Ishikawa (cell line): ENCODE data around the gene GPR78.

ENCODE experiments used
- CEBPB ChIP-seq: IDR thresholded peaks from 2 replicates; pipeline ENCODE4 v1.6.1; 2012
- CREB1 ChIP-seq: IDR thresholded peaks from 2 replicates; pipeline ENCODE4 v1.6.1; 2012; ENCODE audit warnings: low read depth
- EGR1 ChIP-seq: IDR thresholded peaks from 2 replicates; pipeline ENCODE4 v1.6.1; 2012
- EP300 ChIP-seq: IDR thresholded peaks from 2 replicates; pipeline ENCODE4 v1.6.1; 2012; ENCODE audit warnings: borderline replicate concordance
- FOXM1 ChIP-seq: IDR thresholded peaks from 2 replicates; pipeline ENCODE4 v1.6.1; 2012; ENCODE audit warnings: low read depth, borderline replicate concordance
- NFIC ChIP-seq: IDR thresholded peaks from 2 replicates; pipeline ENCODE4 v1.6.1; 2012
- RAD21 ChIP-seq: IDR thresholded peaks from 2 replicates; pipeline ENCODE4 v1.6.1; 2012; ENCODE audit warnings: low read depth
- TAF1 ChIP-seq: IDR thresholded peaks from 2 replicates; pipeline ENCODE4 v1.6.1; 2012; ENCODE audit warnings: low read depth, mild to moderate bottlenecking
- TCF12 ChIP-seq: IDR thresholded peaks from 2 replicates; pipeline ENCODE4 v1.6.1; 2012; ENCODE audit warnings: low read depth
- TEAD4 ChIP-seq: IDR thresholded peaks from 2 replicates; pipeline ENCODE4 v1.6.1; 2012
- YY1 ChIP-seq: IDR thresholded peaks from 2 replicates; pipeline ENCODE4 v1.6.1; 2012; ENCODE audit warnings: low read depth
- ZBTB7A ChIP-seq: IDR thresholded peaks from 2 replicates; pipeline ENCODE4 v1.6.1; 2012; ENCODE audit warnings: low read depth
- TF ChIP-seq, protein P1 (sequence below): IDR thresholded peaks from 2 replicates; pipeline ENCODE4 v1.6.1; 2012
- TF ChIP-seq, protein P2 (sequence below): IDR thresholded peaks from 2 replicates; pipeline ENCODE4 v1.6.1; 2012
- TF ChIP-seq, protein P3 (sequence below): IDR thresholded peaks from 2 replicates; pipeline ENCODE4 v1.6.1; 2012; ENCODE audit warnings: low read depth, mild to moderate bottlenecking

The GPR78 gene

DNA sequence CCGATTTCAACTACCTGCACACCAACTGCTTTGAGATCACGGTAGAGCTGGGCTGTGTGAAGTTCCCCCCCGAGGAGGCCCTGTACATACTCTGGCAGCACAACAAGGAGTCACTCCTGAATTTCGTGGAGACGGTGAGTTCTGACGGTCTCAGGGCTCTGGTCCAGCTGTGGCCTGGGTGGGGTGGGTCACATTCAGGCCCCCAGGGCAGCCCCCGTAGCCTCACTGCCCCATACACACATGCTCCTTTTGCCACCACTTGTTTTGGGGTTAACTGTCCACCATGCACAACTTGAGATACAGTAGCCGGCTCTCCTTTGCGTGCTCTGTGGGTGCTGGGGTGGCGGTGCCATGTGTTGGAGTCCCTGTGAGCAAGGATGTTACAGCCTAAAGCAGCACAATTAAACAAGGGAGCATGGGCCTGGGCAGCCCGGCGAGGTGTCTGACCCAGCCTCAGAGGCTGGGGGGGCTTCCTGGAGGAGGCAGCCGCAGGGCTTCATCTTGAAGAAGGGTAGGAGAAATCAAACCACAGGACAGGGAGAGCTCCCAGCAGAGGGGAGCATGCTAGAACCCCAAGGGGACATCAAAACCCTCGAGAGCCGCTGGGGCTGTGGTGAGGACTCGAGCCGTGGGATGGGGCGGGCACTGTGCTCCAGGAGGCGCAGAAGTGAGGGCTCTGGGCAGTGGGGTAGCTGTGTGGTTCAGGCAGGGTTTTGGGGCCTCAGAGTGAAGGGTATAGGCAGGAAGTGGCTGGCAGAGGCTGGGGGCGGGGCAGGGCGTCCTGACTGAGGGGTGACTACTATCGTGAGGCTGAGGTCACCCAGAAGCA is 34.4 kb downstream of the GPR78 start:
- TF ChIP-seq NFIC = no peak
- TF ChIP-seq CEBPB = no peak
- no peak for TF ChIP-seq CREB1
- no peak for TF ChIP-seq YY1
- TF ChIP-seq FOXM1 = no peak

DNA sequence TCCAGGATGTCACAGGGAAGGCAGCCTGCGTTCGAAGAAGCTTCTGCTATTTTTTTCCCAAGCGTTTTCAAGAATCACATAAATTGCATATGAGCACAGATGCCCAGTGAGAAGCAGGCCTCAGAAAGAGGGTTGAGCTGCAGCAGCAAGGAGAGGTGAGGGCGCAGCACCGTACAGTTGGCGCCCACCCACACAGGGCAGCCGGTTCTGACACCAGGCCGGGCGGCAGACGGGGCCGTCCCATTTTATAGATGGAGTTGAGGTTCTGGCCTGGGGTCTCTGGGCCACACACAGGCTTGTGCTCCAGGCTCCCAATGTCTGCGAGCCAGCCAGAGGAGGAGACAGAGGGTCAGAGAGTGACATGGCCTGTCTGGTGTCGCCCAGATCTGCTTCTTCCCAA is 35.2 kb downstream of the GPR78 start:
- TF ChIP-seq CREB1 (no peak), TCF12 (no peak), NFIC (no peak), RAD21 (no peak), EGR1 (no peak), EP300 (no peak), TAF1 (no peak), FOXM1 (no peak), TEAD4 (no peak), CEBPB (no peak)
- TF ChIP-seq, protein P1, sequence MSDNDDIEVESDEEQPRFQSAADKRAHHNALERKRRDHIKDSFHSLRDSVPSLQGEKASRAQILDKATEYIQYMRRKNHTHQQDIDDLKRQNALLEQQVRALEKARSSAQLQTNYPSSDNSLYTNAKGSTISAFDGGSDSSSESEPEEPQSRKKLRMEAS = no peak
- TF ChIP-seq, protein P2, sequence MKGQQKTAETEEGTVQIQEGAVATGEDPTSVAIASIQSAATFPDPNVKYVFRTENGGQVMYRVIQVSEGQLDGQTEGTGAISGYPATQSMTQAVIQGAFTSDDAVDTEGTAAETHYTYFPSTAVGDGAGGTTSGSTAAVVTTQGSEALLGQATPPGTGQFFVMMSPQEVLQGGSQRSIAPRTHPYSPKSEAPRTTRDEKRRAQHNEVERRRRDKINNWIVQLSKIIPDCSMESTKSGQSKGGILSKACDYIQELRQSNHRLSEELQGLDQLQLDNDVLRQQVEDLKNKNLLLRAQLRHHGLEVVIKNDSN = no peak
- TF ChIP-seq, protein P3, sequence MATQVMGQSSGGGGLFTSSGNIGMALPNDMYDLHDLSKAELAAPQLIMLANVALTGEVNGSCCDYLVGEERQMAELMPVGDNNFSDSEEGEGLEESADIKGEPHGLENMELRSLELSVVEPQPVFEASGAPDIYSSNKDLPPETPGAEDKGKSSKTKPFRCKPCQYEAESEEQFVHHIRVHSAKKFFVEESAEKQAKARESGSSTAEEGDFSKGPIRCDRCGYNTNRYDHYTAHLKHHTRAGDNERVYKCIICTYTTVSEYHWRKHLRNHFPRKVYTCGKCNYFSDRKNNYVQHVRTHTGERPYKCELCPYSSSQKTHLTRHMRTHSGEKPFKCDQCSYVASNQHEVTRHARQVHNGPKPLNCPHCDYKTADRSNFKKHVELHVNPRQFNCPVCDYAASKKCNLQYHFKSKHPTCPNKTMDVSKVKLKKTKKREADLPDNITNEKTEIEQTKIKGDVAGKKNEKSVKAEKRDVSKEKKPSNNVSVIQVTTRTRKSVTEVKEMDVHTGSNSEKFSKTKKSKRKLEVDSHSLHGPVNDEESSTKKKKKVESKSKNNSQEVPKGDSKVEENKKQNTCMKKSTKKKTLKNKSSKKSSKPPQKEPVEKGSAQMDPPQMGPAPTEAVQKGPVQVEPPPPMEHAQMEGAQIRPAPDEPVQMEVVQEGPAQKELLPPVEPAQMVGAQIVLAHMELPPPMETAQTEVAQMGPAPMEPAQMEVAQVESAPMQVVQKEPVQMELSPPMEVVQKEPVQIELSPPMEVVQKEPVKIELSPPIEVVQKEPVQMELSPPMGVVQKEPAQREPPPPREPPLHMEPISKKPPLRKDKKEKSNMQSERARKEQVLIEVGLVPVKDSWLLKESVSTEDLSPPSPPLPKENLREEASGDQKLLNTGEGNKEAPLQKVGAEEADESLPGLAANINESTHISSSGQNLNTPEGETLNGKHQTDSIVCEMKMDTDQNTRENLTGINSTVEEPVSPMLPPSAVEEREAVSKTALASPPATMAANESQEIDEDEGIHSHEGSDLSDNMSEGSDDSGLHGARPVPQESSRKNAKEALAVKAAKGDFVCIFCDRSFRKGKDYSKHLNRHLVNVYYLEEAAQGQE = no peak

DNA sequence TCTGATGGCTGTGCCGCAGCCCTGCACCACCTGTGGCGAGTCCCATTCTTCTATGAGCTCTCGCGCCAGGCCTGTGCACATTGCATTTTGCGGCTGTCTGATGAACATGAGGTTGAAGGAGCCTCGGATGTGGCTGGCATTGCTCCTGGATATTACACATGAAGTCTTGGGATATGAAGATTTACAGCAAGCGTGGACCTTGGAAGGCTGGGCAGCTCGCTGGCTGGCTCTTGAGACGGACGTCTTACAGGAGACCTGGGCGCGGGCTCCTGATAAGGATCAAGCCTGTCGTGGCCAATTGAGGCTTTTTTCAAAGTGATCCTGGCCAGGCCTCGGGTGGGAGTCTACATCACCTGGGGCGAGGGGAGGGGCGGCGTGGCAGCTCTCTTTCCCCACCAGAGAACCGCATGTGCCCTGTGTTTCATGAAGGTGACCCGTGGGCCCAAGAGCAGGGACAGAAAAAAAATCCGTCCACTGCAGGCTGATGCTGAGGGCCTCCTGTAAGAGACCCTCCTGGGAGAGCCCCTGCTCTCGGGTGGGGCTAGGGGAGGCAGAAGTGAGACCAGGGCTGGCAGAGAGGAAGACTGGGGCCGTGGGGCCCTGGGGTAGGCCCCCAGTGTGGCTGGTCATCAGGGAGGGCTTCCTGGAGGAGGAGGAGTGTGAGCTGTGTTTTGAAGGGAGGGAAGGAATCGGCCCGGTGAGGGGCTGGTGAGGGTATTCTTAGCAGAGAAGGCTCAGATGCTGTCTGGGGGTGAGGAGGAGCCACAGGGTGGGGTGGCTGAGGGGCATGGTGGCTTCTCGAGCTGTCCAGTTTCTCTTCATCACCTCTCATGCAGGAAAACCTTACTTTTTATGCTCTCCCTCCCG is 36.0 kb downstream of the GPR78 start:
- TF ChIP-seq EGR1 = no peak
- TF ChIP-seq CREB1 = no peak

DNA sequence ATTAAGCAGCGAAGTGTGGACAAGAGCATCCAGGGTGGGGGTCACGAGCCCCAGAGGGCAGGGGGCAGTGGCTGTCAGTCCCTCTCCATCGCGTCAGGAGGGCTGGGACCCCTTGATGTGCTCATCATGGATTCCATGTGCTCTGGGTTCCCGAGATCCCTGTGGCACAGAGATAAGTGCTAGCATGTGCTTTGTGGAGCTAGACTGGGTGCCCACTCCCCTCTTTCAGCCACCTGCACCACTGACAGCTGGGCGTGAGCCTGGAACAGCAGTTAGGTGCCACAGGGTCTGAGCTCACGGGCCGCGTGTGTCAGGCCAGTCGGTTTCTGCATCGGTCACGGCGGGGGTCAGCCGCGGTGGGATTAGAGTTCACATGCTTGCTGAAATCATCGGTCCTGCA is 36.6 kb downstream of the GPR78 start:
- TF ChIP-seq, protein P3 = no peak
- TF ChIP-seq CREB1 (no peak), TCF12 (no peak), RAD21 (no peak), EP300 (no peak), TAF1 (no peak)
- TF ChIP-seq, protein P1 = no peak

DNA sequence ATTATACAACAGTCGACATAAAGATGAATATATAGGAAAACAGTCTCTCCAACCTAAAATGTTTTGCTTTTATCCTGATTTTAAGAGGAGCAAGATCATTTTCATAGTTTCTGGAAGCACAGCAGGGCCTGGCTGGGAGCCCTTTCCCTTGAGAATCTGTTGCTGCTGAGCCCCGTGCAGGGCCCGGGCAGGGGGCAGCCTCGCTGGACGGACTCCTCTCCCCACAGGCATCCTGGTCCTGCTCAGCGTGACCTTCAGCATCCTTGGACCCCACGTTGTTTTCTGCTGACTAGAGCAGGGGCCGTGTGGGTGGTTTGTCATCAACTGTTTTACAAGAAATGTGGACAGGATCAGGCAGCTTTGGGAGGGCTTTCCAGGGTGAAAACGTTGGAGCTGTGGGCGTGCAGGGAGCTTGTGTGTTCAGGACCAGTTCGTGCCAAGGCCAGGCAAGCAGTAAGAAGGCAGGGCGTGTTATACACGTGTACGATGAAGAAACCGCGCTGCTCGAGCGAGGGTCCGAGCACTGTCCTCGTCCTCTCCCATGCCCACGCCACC is 37.4 kb downstream of the GPR78 start:
- TF ChIP-seq ZBTB7A (no peak), NFIC (no peak), CEBPB (no peak), TAF1 (no peak), TCF12 (no peak), FOXM1 (no peak), CREB1 (no peak), RAD21 (no peak), TEAD4 (no peak), YY1 (no peak), EP300 (no peak), EGR1 (no peak)
- TF ChIP-seq, protein P3 = no peak
- TF ChIP-seq, protein P2 = no peak
- TF ChIP-seq, protein P1 = no peak
